ENCODE results near the gene RNF148.

RNF148 gene, protein sequence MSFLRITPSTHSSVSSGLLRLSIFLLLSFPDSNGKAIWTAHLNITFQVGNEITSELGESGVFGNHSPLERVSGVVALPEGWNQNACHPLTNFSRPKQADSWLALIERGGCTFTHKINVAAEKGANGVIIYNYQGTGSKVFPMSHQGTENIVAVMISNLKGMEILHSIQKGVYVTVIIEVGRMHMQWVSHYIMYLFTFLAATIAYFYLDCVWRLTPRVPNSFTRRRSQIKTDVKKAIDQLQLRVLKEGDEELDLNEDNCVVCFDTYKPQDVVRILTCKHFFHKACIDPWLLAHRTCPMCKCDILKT
- long read RNA-seq: 0 reads

GRCh38 chr7:122702872-122703510, at the start of gene RNF148:
Gene RNF148 (minus strand): TSS chr7:122702922. CDS start chr7:122702750, 172 bp downstream.
- no peak for DNase-seq (ENCODE audit: low read depth in 1 of 2, low spot score in 1 of 2)
- no peak within 1 kb of the TSS for H3K27ac ChIP-seq (replicated peaks)
- H3K27me3 ChIP-seq (ENCODE audit: insufficient read depth, poor library complexity, severe bottlenecking): no peaks in the 10 kb centered on the region
- no peak within 1 kb of the TSS for H3K4me3 ChIP-seq (replicated peaks; ENCODE audit: insufficient read depth, low read length)
- TF ChIP-seq, protein P1, sequence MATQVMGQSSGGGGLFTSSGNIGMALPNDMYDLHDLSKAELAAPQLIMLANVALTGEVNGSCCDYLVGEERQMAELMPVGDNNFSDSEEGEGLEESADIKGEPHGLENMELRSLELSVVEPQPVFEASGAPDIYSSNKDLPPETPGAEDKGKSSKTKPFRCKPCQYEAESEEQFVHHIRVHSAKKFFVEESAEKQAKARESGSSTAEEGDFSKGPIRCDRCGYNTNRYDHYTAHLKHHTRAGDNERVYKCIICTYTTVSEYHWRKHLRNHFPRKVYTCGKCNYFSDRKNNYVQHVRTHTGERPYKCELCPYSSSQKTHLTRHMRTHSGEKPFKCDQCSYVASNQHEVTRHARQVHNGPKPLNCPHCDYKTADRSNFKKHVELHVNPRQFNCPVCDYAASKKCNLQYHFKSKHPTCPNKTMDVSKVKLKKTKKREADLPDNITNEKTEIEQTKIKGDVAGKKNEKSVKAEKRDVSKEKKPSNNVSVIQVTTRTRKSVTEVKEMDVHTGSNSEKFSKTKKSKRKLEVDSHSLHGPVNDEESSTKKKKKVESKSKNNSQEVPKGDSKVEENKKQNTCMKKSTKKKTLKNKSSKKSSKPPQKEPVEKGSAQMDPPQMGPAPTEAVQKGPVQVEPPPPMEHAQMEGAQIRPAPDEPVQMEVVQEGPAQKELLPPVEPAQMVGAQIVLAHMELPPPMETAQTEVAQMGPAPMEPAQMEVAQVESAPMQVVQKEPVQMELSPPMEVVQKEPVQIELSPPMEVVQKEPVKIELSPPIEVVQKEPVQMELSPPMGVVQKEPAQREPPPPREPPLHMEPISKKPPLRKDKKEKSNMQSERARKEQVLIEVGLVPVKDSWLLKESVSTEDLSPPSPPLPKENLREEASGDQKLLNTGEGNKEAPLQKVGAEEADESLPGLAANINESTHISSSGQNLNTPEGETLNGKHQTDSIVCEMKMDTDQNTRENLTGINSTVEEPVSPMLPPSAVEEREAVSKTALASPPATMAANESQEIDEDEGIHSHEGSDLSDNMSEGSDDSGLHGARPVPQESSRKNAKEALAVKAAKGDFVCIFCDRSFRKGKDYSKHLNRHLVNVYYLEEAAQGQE (IDR thresholded peaks at IDR 0.05; ENCODE audit: insufficient replicate concordance, low read depth): no peak
- TF ChIP-seq, protein P2, sequence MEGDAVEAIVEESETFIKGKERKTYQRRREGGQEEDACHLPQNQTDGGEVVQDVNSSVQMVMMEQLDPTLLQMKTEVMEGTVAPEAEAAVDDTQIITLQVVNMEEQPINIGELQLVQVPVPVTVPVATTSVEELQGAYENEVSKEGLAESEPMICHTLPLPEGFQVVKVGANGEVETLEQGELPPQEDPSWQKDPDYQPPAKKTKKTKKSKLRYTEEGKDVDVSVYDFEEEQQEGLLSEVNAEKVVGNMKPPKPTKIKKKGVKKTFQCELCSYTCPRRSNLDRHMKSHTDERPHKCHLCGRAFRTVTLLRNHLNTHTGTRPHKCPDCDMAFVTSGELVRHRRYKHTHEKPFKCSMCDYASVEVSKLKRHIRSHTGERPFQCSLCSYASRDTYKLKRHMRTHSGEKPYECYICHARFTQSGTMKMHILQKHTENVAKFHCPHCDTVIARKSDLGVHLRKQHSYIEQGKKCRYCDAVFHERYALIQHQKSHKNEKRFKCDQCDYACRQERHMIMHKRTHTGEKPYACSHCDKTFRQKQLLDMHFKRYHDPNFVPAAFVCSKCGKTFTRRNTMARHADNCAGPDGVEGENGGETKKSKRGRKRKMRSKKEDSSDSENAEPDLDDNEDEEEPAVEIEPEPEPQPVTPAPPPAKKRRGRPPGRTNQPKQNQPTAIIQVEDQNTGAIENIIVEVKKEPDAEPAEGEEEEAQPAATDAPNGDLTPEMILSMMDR (IDR thresholded peaks at IDR 0.05; ENCODE audit: insufficient read depth, low read length): no peak
- TF ChIP-seq GABPA (IDR thresholded peaks at IDR 0.05; ENCODE audit: low read depth): no peak
- no peak for TF ChIP-seq SPI1 (IDR thresholded peaks at IDR 0.05; ENCODE audit: borderline replicate concordance, low read depth)
- TF ChIP-seq POLR2AphosphoS5 (IDR thresholded peaks at IDR 0.05; ENCODE audit: low read depth): no peak

DNA sequence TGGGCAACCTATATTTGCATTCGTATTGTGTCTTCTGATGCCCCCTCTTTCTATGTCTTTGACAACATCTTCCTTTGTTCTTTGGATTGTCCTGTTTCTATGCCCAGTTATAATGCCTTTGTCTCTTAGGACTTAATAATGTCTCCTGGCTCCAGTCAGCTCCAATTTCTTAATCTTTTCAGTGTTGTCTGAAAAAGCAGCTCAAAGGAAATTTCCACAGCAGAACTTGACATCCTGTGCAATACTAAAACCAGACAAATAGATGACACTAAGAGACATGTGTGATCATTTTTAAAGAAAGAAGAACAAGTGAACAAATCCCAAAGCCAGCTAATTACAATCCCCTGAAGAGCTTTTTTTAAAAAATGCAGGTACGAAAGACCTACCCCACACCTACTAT, 47.7 kb upstream of the RNF148 start:
- Histone ChIP-seq H3K27me3 (ENCODE audit: insufficient read depth, poor library complexity, severe bottlenecking) (no peaks in the 10 kb centered on the region), H3K27ac (replicated peaks) (no peak overlapping the region), H3K4me3 (replicated peaks; ENCODE audit: insufficient read depth, low read length) (no peak overlapping the region)
- DNase-seq (ENCODE audit: low read depth in 1 of 2, low spot score in 1 of 2): no peak
- TF ChIP-seq, protein P1 (IDR thresholded peaks at IDR 0.05; ENCODE audit: insufficient replicate concordance, low read depth): no peak
- TF ChIP-seq, protein P2 (IDR thresholded peaks at IDR 0.05; ENCODE audit: insufficient read depth, low read length): no peak
- no peak for TF ChIP-seq POLR2AphosphoS5 (IDR thresholded peaks at IDR 0.05; ENCODE audit: low read depth)
- no peak for TF ChIP-seq GABPA (IDR thresholded peaks at IDR 0.05; ENCODE audit: low read depth)
- TF ChIP-seq SPI1 (IDR thresholded peaks at IDR 0.05; ENCODE audit: borderline replicate concordance, low read depth): no peak

GRCh38 chr7:122748195-122748594, 45.5 kb upstream of the RNF148 start:
- DNase-seq (ENCODE audit: low read depth in 1 of 2, low spot score in 1 of 2): no peak
- H3K4me3 ChIP-seq (replicated peaks; ENCODE audit: insufficient read depth, low read length): no peak overlapping the region
- H3K27me3 ChIP-seq (ENCODE audit: insufficient read depth, poor library complexity, severe bottlenecking): no peaks in the 10 kb centered on the region
- H3K27ac ChIP-seq (replicated peaks): no peak overlapping the region
- TF ChIP-seq, protein P2 (IDR thresholded peaks at IDR 0.05; ENCODE audit: insufficient read depth, low read length): no peak
- TF ChIP-seq, protein P1 (IDR thresholded peaks at IDR 0.05; ENCODE audit: insufficient replicate concordance, low read depth): no peak
- TF ChIP-seq GABPA (IDR thresholded peaks at IDR 0.05; ENCODE audit: low read depth) (no peak), POLR2AphosphoS5 (IDR thresholded peaks at IDR 0.05; ENCODE audit: low read depth) (no peak), SPI1 (IDR thresholded peaks at IDR 0.05; ENCODE audit: borderline replicate concordance, low read depth) (no peak)

All from HL-60 (cell line).